ENCODE data around the gene TYROBP. TPM values are rescaled to one million over a fixed set of nuclear protein-coding genes. Genes with fewer than 3 reads are reported as not detected.
A peak's percentile ranks its signal among the peaks of the same experiment; 100 is the strongest.

The TYROBP gene
- total RNA-seq, 1 donor from 2014 or later, result 31.5 TPM

DNA sequence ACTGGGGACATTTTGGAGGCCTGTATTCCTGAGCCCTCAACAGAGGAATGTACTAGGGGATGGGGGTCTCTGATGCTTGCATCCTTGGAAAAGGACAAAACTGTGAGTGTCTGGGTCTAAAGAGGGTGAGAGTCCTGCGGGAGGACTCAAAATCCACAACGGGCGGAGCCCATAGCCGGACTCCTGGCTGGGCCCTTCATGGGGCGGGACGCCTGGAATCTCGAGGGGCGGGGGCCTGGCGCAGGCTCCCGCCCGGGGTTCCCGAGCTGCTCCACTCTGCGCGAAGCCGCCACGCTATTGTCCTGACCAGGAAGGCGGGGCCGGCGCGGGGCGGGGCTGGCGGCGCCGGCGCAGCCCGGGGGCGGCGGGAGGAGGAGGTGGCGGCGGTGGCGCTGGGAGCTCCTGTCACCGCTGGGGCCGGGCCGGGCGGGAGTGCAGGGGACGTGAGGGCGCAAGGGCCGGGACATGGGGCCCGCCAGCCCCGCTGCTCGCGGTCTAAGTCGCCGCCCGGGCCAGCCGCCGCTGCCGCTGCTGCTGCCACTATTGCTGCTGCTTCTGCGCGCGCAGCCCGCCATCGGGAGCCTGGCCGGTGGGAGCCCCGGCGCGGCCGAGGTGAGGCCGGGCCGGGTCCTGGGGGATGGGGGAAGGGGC lies 39.8 kb downstream of the TYROBP start, which contains the start of gene APLP1:
APLP1 (plus strand) TSS at position 403 of the 651 bp plus-strand sequence; CDS start at position 466, 63 bp downstream.
- H3K27ac ChIP-seq, result no peak within 1 kb of the TSS
- intact Hi-C loops (cut with DNase I), result loop anchor here (5.0 kb wide), 1 partner anchor 111 kb away; the partner anchor contains the start of genes HSPB6 and PROSER3
- TF ChIP-seq, protein P1, sequence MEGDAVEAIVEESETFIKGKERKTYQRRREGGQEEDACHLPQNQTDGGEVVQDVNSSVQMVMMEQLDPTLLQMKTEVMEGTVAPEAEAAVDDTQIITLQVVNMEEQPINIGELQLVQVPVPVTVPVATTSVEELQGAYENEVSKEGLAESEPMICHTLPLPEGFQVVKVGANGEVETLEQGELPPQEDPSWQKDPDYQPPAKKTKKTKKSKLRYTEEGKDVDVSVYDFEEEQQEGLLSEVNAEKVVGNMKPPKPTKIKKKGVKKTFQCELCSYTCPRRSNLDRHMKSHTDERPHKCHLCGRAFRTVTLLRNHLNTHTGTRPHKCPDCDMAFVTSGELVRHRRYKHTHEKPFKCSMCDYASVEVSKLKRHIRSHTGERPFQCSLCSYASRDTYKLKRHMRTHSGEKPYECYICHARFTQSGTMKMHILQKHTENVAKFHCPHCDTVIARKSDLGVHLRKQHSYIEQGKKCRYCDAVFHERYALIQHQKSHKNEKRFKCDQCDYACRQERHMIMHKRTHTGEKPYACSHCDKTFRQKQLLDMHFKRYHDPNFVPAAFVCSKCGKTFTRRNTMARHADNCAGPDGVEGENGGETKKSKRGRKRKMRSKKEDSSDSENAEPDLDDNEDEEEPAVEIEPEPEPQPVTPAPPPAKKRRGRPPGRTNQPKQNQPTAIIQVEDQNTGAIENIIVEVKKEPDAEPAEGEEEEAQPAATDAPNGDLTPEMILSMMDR (IDR thresholded peaks at IDR 0.05), result no peak
- peak within 1 kb of the TSS; percentile 60 to 71 for H3K4me3 ChIP-seq
- H3K27me3 ChIP-seq, result no peaks in the 10 kb centered on the region
- peaks cover 14 to 18% of the 10 kb centered on the region in 2 donors for H3K4me1 ChIP-seq
- DNase-seq (ENCODE audit: low spot score in 2 of 2), result peak in 1 of 2 donors; percentile 81
- H3K36me3 ChIP-seq, result no peaks in the 10 kb centered on the region
- no peaks in the 10 kb centered on the region for H3K9me3 ChIP-seq

DNA sequence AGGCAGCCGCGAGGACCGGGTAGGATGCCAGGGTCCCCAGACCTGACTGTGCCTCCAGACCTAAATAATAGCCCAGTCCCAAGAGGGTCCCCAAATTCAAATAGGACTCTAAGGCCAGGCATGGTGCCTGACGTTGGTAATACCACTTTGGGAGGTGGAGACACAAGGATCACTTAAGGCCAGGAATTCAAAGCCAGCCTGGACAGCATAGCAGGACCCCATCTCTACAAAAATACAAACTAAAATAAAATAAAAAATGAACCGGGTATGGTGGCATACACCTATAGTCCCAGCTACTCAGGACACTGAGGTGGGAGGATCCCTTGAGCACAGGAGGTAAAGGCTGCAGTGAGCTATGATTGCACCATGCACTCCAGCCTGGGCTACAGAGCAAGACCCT lies 45.1 kb downstream of the TYROBP start:
- no peak overlapping the region for H3K27ac ChIP-seq
- H3K36me3 ChIP-seq, result no peaks in the 10 kb centered on the region
- no peak for DNase-seq (ENCODE audit: low spot score in 2 of 2)
- H3K27me3 ChIP-seq, result no peaks in the 10 kb centered on the region
- no peaks in the 10 kb centered on the region for H3K9me3 ChIP-seq
- TF ChIP-seq, protein P1 (IDR thresholded peaks at IDR 0.05), result no peak
- no peak overlapping the region for H3K4me3 ChIP-seq
- peaks cover 0 to under 1% of the 10 kb centered on the region in 2 donors for H3K4me1 ChIP-seq
- intact Hi-C loops (cut with DNase I), result no loop called here

DNA sequence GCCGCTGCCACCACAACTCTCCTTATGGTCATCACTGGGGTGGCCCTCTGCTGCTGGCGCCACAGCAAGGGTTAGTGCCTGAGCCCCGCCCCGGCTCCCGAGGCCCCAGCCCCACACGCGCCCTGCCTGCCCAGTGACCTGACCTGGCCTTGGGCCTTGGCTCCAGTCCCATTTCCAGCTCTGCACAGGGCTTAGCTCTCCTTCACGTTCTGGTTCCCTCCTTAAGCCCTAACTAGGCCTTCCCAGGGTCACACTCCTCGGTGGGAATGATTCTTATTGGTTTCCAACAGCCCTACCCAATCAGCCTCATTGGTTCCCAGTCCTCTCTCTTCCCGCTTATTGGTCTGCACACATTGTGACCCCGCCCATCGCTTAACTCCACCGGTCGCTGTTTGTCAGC lies 45.6 kb downstream of the TYROBP start:
- DNase-seq (ENCODE audit: low spot score in 2 of 2), result no peak
- Histone ChIP-seq H3K4me3 (no peak overlapping the region), H3K27ac (no peak overlapping the region), H3K27me3 (no peaks in the 10 kb centered on the region), H3K4me1 (no peaks in the 10 kb centered on the region), H3K36me3 (no peaks in the 10 kb centered on the region), H3K9me3 (no peaks in the 10 kb centered on the region)
- TF ChIP-seq, protein P1 (IDR thresholded peaks at IDR 0.05), result no peak
- intact Hi-C loops (cut with DNase I), result no loop called here

DNA sequence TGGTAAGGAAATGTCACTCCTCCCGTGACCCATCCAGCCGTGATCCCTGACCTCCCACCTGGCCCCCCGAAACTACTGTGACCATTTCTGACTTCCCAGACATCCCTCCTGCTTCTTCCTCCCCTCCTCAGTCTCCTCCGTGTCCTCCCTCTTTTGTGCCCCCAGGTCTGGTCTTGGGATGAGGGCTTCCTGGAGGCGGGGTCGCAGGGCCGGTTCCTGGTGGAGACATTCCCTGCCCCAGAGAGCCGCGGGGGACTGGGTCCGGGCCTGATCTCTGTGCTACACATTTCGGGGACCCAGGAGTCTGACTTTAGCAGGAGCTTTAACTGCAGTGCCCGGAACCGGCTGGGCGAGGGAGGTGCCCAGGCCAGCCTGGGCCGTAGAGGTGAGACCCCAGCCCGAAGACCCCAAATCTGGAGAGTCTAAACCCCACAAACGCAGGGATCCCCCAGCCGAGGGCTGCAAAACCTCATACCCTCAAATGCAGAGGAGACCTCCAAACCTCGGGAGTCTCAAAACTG lies 46.4 kb downstream of the TYROBP start:
- TF ChIP-seq, protein P1 (IDR thresholded peaks at IDR 0.05), result no peak
- Histone ChIP-seq H3K36me3 (no peaks in the 10 kb centered on the region), H3K27me3 (no peaks in the 10 kb centered on the region), H3K9me3 (no peaks in the 10 kb centered on the region), H3K4me1 (peaks cover 0 to under 1% of the 10 kb centered on the region in 2 donors), H3K4me3 (no peak overlapping the region), H3K27ac (no peak overlapping the region)
- DNase-seq (ENCODE audit: low spot score in 2 of 2), result no peak
- intact Hi-C loops (cut with DNase I), result no loop called here

DNA sequence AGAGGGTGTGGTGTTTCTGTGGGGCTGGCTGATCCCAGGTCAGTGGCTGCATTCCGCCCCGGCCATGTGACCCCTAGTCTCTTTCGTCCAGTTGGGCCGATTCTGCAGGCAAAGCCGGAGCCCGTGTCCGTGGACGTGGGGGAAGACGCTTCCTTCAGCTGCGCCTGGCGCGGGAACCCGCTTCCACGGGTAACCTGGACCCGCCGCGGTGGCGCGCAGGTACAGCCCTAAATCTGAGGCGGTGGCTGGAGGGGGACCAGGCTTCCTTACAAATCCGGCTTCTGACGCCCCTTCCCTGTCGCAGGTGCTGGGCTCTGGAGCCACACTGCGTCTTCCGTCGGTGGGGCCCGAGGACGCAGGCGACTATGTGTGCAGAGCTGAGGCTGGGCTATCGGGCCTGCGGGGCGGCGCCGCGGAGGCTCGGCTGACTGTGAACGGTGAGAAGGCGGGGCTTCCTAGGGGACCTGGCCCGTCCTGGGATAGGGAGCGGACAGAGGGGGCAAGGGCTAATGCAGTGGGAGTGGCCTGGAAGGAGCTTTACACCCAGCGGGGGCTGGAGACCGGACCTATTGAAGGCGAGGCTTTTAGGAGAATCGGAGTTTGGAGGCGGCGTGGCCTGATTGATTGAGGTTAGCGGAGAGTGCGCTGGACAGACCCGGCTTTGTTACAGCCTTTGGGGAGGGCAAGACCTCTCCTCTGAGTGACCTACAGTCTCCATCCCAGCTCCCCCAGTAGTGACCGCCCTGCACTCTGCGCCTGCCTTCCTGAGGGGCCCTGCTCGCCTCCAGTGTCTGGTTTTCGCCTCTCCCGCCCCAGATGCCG lies 47.1 kb downstream of the TYROBP start:
- TF ChIP-seq, protein P1 (IDR thresholded peaks at IDR 0.05), result no peak
- no peaks in the 10 kb centered on the region for H3K36me3 ChIP-seq
- no peaks in the 10 kb centered on the region for H3K9me3 ChIP-seq
- H3K4me1 ChIP-seq, result peaks cover 0 to 5% of the 10 kb centered on the region in 2 donors
- intact Hi-C loops (cut with DNase I), result no loop called here
- H3K27me3 ChIP-seq, result peaks cover 2% of the 10 kb centered on the region
- H3K27ac ChIP-seq, result no peak overlapping the region
- DNase-seq (ENCODE audit: low spot score in 2 of 2), result no peak
- no peak overlapping the region for H3K4me3 ChIP-seq
